H1 (cell line): ENCODE data around the gene GJC3. TPM values are rescaled to one million over a fixed set of nuclear protein-coding genes. Genes with fewer than 3 reads are reported as not detected.

ENCODE experiments used
- CTCF ChIA-PET: fragments of 300-600 bp; sonication (Branson Sonifier 250); formaldehyde crosslinking; loops from one replicate; lab custom pipeline; 2021; ENCODE audit not compliant: partially characterized antibody; lab: Charles Lee
- POLR2A ChIA-PET: fragments of 300-600 bp; sonication (Branson Sonifier 250); formaldehyde crosslinking; loops from one replicate; lab custom pipeline; 2021; ENCODE audit warnings: inconsistent platforms; ENCODE audit not compliant: partially characterized antibody; lab: Charles Lee
- DNase-seq, 2 experiments: peaks; one replicate each; pipeline versions ENCODE4 v3.0.0 to v3.0.0-alpha.2; 2010 to 2022; ENCODE audit warnings: low spot score in 2 of 2, low read depth in 1 of 2, mixed read lengths in 1 of 2
- FAIRE-seq: peaks from 2 replicates; lab custom pipeline; 2011; peaks lifted over from hg19 to GRCh38; lab: Jason Lieb, UNC
- H2AFZ ChIP-seq: 2 replicates; pipeline ENCODE4 v1.8.1; 2012; ENCODE audit warnings: low read length, inconsistent platforms
- H2AK5ac ChIP-seq: 2 replicates; pipeline ENCODE4 v1.6.1; 2013; ENCODE audit warnings: low read depth, low read length
- H2BK120ac ChIP-seq: replicated peaks from 2 replicates; pipeline ENCODE3; 2013; ENCODE audit warnings: low read depth, low read length, inconsistent platforms
- H2BK12ac ChIP-seq: 2 replicates; pipeline ENCODE4 v1.6.1; 2013; ENCODE audit warnings: low read depth, low read length
- H2BK15ac ChIP-seq: 2 replicates; pipeline ENCODE4 v1.6.1; 2013; ENCODE audit warnings: low read length
- H2BK20ac ChIP-seq: 2 replicates; pipeline ENCODE4 v1.6.1; 2013; ENCODE audit warnings: low read length
- H2BK5ac ChIP-seq: 2 replicates; pipeline ENCODE4 v1.6.1; 2013; ENCODE audit warnings: low read depth, low read length
- H3K14ac ChIP-seq: 2 replicates; pipeline ENCODE4 v1.6.1; 2013; ENCODE audit warnings: inconsistent platforms; ENCODE audit not compliant: insufficient read length
- H3K18ac ChIP-seq: 2 replicates; pipeline ENCODE4 v1.6.1; 2013; ENCODE audit warnings: low read length; ENCODE audit errors: extremely low read depth
- H3K23ac ChIP-seq: 2 replicates; pipeline ENCODE4 v1.6.1; 2013; ENCODE audit warnings: inconsistent platforms; ENCODE audit not compliant: insufficient read length
- H3K23me2 ChIP-seq: 2 replicates; pipeline ENCODE4 v1.6.1; 2013; ENCODE audit warnings: low read depth, low read length
- H3K27ac ChIP-seq: 2 replicates; pipeline ENCODE4 v1.6.1; 2011; ENCODE audit warnings: low read depth, low read length, inconsistent platforms
- H3K27me3 ChIP-seq, 4 experiments: replicated peaks in 1 of 4; 1 replicate in 1 of 4; 2 replicates in 3 of 4; pipeline versions ENCODE4 v1.6.1 to v1.8.1; 2011 to 2013; ENCODE audit warnings: low read length in 3 of 4, mild to moderate bottlenecking in 3 of 4, inconsistent platforms in 2 of 4, mixed read lengths in 2 of 4, moderate library complexity in 1 of 4; ENCODE audit not compliant: control insufficient read depth in 3 of 4, insufficient read depth in 3 of 4; ENCODE audit errors: extremely low read depth in 1 of 4
- H3K36me3 ChIP-seq, 4 experiments: 2 replicates each; pipeline versions ENCODE4 v1.6.1 to v1.8.1; 2011 to 2013; ENCODE audit warnings: mild to moderate bottlenecking in 4 of 4, low read length in 3 of 4, moderate library complexity in 2 of 4, control low read depth in 1 of 4, inconsistent platforms in 1 of 4; ENCODE audit not compliant: insufficient read depth in 4 of 4, control insufficient read depth in 2 of 4
- H3K4ac ChIP-seq: replicated peaks from 2 replicates; pipeline ENCODE3; 2013; ENCODE audit warnings: low read length, low read depth, mixed read lengths, inconsistent platforms; ENCODE audit not compliant: insufficient read length
- H3K4me1 ChIP-seq, 4 experiments: replicated peaks in 1 of 4; 1 replicate in 1 of 4; 2 replicates in 3 of 4; pipeline versions ENCODE4 v1.6.1 to v1.8.1; 2011 to 2013; ENCODE audit warnings: low read length in 3 of 4, inconsistent platforms in 2 of 4, mixed read lengths in 1 of 4; ENCODE audit not compliant: insufficient read depth in 4 of 4, control insufficient read depth in 3 of 4
- H3K4me2 ChIP-seq, 2 experiments: 2 replicates each; pipeline versions ENCODE4 v1.6.1 to v1.8.1; 2011 to 2013; ENCODE audit warnings: low read depth in 2 of 2, low read length in 2 of 2, control low read depth in 1 of 2, inconsistent platforms in 1 of 2, mild to moderate bottlenecking in 1 of 2; ENCODE audit not compliant: insufficient read depth in 1 of 2
- H3K4me3 ChIP-seq, 4 experiments: fragments of 200-600, 300-600 bp in 1 of 4; sonication (generic), shearing (Covaris generic), sonication (Bioruptor Twin) in 1 of 4; 2 replicates each; pipeline versions ENCODE4 v1.5.1 to v1.8.1; 2011 to 2016; ENCODE audit warnings: low read length in 4 of 4, low read depth in 3 of 4, control low read depth in 2 of 4, inconsistent platforms in 2 of 4, mild to moderate bottlenecking in 2 of 4, mixed read lengths in 1 of 4, moderate library complexity in 1 of 4; ENCODE audit not compliant: insufficient read depth in 2 of 4; ENCODE audit errors: extremely low read depth in 1 of 4
- H3K56ac ChIP-seq: replicated peaks from 2 replicates; pipeline ENCODE3; 2013; ENCODE audit warnings: low read depth, mild to moderate bottlenecking, mixed read lengths, low read length, inconsistent platforms; ENCODE audit not compliant: insufficient read length
- H3K79me1 ChIP-seq: 2 replicates; pipeline ENCODE4 v1.6.1; 2013; ENCODE audit warnings: low read depth, low read length, control low read depth
- H3K79me2 ChIP-seq, 2 experiments: 2 replicates each; pipeline versions ENCODE4 v1.6.1 to v1.8.1; 2012 to 2013; ENCODE audit warnings: low read length in 2 of 2, mild to moderate bottlenecking in 2 of 2, inconsistent platforms in 1 of 2; ENCODE audit not compliant: insufficient read depth in 2 of 2, control insufficient read depth in 1 of 2
- H3K9ac ChIP-seq, 4 experiments: replicated peaks in 1 of 4; 1 replicate in 1 of 4; 2 replicates in 3 of 4; pipeline versions ENCODE4 v1.6.1 to v1.8.1; 2011 to 2013; ENCODE audit warnings: low read depth in 3 of 4, low read length in 3 of 4, control low read depth in 2 of 4, mild to moderate bottlenecking in 2 of 4, moderate library complexity in 2 of 4, inconsistent platforms in 1 of 4; ENCODE audit errors: extremely low read depth in 1 of 4
- H3K9me3 ChIP-seq, 2 experiments: 2 replicates each; pipeline versions ENCODE4 v1.6.1 to v1.8.1; 2012 to 2013; ENCODE audit warnings: mild to moderate bottlenecking in 2 of 2, moderate library complexity in 2 of 2, control low read depth in 1 of 2, inconsistent platforms in 1 of 2, low read depth in 1 of 2, low read length in 1 of 2, mixed read lengths in 1 of 2; ENCODE audit not compliant: insufficient read depth in 2 of 2
- H4K20me1 ChIP-seq, 2 experiments: replicated peaks in 1 of 2; 2 replicates each; pipeline versions ENCODE3 to v1.8.1; 2011 to 2013; ENCODE audit warnings: inconsistent platforms in 2 of 2, low read length in 2 of 2, mild to moderate bottlenecking in 1 of 2; ENCODE audit not compliant: insufficient read depth in 2 of 2, control insufficient read depth in 1 of 2
- H4K5ac ChIP-seq: 2 replicates; pipeline ENCODE4 v1.6.1; 2013; ENCODE audit warnings: low read length, low read depth, mixed read lengths, inconsistent platforms; ENCODE audit not compliant: insufficient read length
- H4K8ac ChIP-seq: 2 replicates; pipeline ENCODE4 v1.8.0; 2013; ENCODE audit warnings: mild to moderate bottlenecking, moderate library complexity, low read length, inconsistent platforms; ENCODE audit not compliant: insufficient read depth; ENCODE audit errors: extremely low read depth
- H4K91ac ChIP-seq: replicated peaks from 2 replicates; pipeline ENCODE3; 2013; ENCODE audit warnings: low read length, mixed read lengths, inconsistent platforms; ENCODE audit not compliant: insufficient read length
- EP300 ChIP-seq, 2 experiments: IDR thresholded peaks; 1 replicate in 1 of 2; 2 replicates in 1 of 2; pipeline ENCODE4 v1.6.1; 2011 to 2012; ENCODE audit warnings: low read depth in 2 of 2, low read length in 2 of 2, mild to moderate bottlenecking in 2 of 2, borderline replicate concordance in 1 of 2, inconsistent platforms in 1 of 2, moderate library complexity in 1 of 2
- EZH2 ChIP-seq: fragments of 200-600 bp; sonication (generic); IDR thresholded peaks from 2 replicates; pipeline ENCODE4 v1.7.1; 2012; ENCODE audit warnings: low read depth, mild to moderate bottlenecking, moderate library complexity, low read length, inconsistent platforms; ENCODE audit not compliant: severe bottlenecking
- HDAC6 ChIP-seq: IDR thresholded peaks from one replicate; pipeline ENCODE4 v1.7.1; 2012; ENCODE audit warnings: low read depth, mild to moderate bottlenecking, inconsistent platforms, low read length, moderate library complexity
- JUND ChIP-seq: IDR thresholded peaks from 2 replicates; pipeline ENCODE4 v1.6.1; 2011; ENCODE audit warnings: mild to moderate bottlenecking, improper control_type of control experiment, low read length
- POLR2AphosphoS5 ChIP-seq: IDR thresholded peaks from 2 replicates; pipeline ENCODE4 v1.6.1; 2011; ENCODE audit warnings: low read depth, low read length
- POU5F1 ChIP-seq: IDR thresholded peaks from 2 replicates; pipeline ENCODE4 v1.6.1; 2011; ENCODE audit warnings: low read depth, mild to moderate bottlenecking, low read length, moderate library complexity
- RFX5 ChIP-seq: IDR thresholded peaks from 2 replicates; pipeline ENCODE4 v1.6.1; 2011; ENCODE audit warnings: low read depth, low read length, improper control_type of control experiment, borderline replicate concordance
- RNF2 ChIP-seq: fragments of 200-900, 300-1000 bp; sonication (generic); IDR thresholded peaks from 2 replicates; pipeline ENCODE4 v1.7.1; 2016; ENCODE audit warnings: borderline replicate concordance, low read depth, mild to moderate bottlenecking, antibody characterized with exemption, low read length; ENCODE audit not compliant: poor library complexity, severe bottlenecking; ENCODE audit errors: missing control alignments
- SP1 ChIP-seq: IDR thresholded peaks from 2 replicates; pipeline ENCODE4 v1.6.1; 2011; ENCODE audit warnings: low read depth, low read length
- SP2 ChIP-seq: IDR thresholded peaks from 2 replicates; pipeline ENCODE4 v1.6.1; 2012; ENCODE audit warnings: mild to moderate bottlenecking, low read length, inconsistent platforms
- SP4 ChIP-seq: IDR thresholded peaks from 2 replicates; pipeline ENCODE4 v1.6.1; 2012; ENCODE audit warnings: low read length, inconsistent platforms
- SRF ChIP-seq: IDR thresholded peaks from 2 replicates; pipeline ENCODE4 v1.6.1; 2011; ENCODE audit warnings: mild to moderate bottlenecking, low read depth, low read length, moderate library complexity
- TBP ChIP-seq: IDR thresholded peaks from 2 replicates; pipeline ENCODE4 v1.6.1; 2011; ENCODE audit warnings: low read depth, low read length, improper control_type of control experiment
- WGBS, 2 experiments: shearing (Covaris generic) in 1 of 2; methylation state at CpG; one replicate each; pipeline versions ENCODE4 v1.1.6 to v1.1.7; 2013 to 2015; ENCODE audit warnings: low lambda C conversion rate in 2 of 2, mixed read lengths in 2 of 2, inconsistent platforms in 1 of 2, low coverage in 1 of 2, missing lambda C conversion rate in 1 of 2; ENCODE audit not compliant: insufficient replicate concordance in 2 of 2, insufficient coverage in 1 of 2, insufficient read length in 1 of 2; ENCODE audit errors: extremely low coverage in 1 of 2, missing lambda C conversion rate in 1 of 2; 5-methylcytosine and 5-hydroxymethylcytosine counted together
- polyA plus RNA-seq, 7 experiments: library from polyadenylated mRNA; depleted of rRNA in 3 of 7; stranded (reverse) in 5 of 7; unstranded in 2 of 7; fragments of >200 nt in 5 of 7; fragments of 200-250 nt in 2 of 7; gene quantifications; 1 replicate in 5 of 7; 2 replicates in 1 of 7; 4 replicates in 1 of 7; pipeline versions ENCODE4 v1.2.1 to v1.2.3, GENCODE V29; 2011 to 2013; ENCODE audit warnings: missing spikeins in 2 of 7, mixed read lengths in 2 of 7
- total RNA-seq: library from RNA; stranded (reverse); fragmentation: NEBNext Ultra II Directional; extraction: Animal tissue kit (Norgen Biotek cat#: 25700); gene quantifications from 2 replicates; pipeline ENCODE4 v1.2.1, GENCODE V29; 2021

The GJC3 gene
- total and polyA plus RNA-seq, 2 of the 8 experiments (the other 6 are each of a cell fraction or from before 2014, with no cell fraction given): 2.7 to 3.0 TPM

- peaks cover 0 to 6% (median 3%) of the 10 kb centered on the region in 4 experiments; a peak in 4 of 7 replicates for H3K4me1 ChIP-seq
- H2BK120ac ChIP-seq: no peak overlapping the region
- H3K4me3 ChIP-seq: no peak overlapping the region
- no peak overlapping the region for H3K27ac ChIP-seq
- H3K9ac ChIP-seq: no peak overlapping the region
- no peak overlapping the region for H3K14ac ChIP-seq
- DNase-seq (no peak), FAIRE-seq (no peak)
- no peak overlapping the region for H4K8ac ChIP-seq
- no peak overlapping the region for H3K4ac ChIP-seq
- no peak overlapping the region; the same call in 1 of the 2 replicates for H2BK12ac ChIP-seq
- no peaks in the 10 kb centered on the region for H3K79me2 ChIP-seq
- H4K20me1 ChIP-seq: no peaks in the 10 kb centered on the region
- no peak overlapping the region for H2BK20ac ChIP-seq
- no peak overlapping the region for H2AK5ac ChIP-seq
- H3K56ac ChIP-seq: no peak overlapping the region
- TF ChIP-seq SP4 (no peak), SP1 (no peak), JUND (no peak), POU5F1 (no peak), EP300 (IDR thresholded peaks at IDR 0.05; ENCODE audit: borderline replicate concordance in 1 of 2, low read depth in 2 of 2, low read length in 2 of 2) (no peak), TBP (no peak), RNF2 (no peak), SP2 (no peak), HDAC6 (no peak), POLR2AphosphoS5 (no peak), RFX5 (no peak), SRF (no peak), EZH2 (no peak)
- no peak overlapping the region for H2BK5ac ChIP-seq
- CTCF ChIA-PET: interaction anchor here (0.9 to 2.7 kb wide), 2 partner anchors 57 to 63 kb away, joined by 3 to 27 read pairs; no protein-coding TSS in a partner anchor
- H4K5ac ChIP-seq: no peak overlapping the region
- no peak overlapping the region for H3K4me2 ChIP-seq
- H3K9me3 ChIP-seq: no peaks in the 10 kb centered on the region
- no peak overlapping the region for H3K18ac ChIP-seq
- H3K79me1 ChIP-seq: no peaks in the 10 kb centered on the region
- no peak overlapping the region for H3K23ac ChIP-seq
- H3K36me3 ChIP-seq: no peaks in the 10 kb centered on the region
- no peak overlapping the region for H2AFZ ChIP-seq
- no peak overlapping the region for H4K91ac ChIP-seq
- no peaks in the 10 kb centered on the region for H3K23me2 ChIP-seq
- no peaks in the 10 kb centered on the region for H3K27me3 ChIP-seq
- no peak overlapping the region for H2BK15ac ChIP-seq
- WGBS, 2 experiments: 77% methylated on average over 5 of the region's 5 CpGs; no CpG with 5 or more reads in 1 of the 2 experiments
- POLR2A ChIA-PET: interaction anchor here (1.0 to 1.4 kb wide), 3 partner anchors 10 to 17 kb away, joined by 3 to 4 read pairs (median 4); no protein-coding TSS in a partner anchor
Observed at GRCh38 chr7:99927536-99927935, 1.9 kb downstream of the GJC3 start.
